Coronary artery (tissue), 2 donors: Measurements from ENCODE around the gene RNU2-63P.
"Not testable (repeated sequence)": the region's sequence is repeated elsewhere in the genome, so short reads cannot be mapped to it uniquely, and the experiment has no call there.

ENCODE experiments used
- DNase-seq: peaks from one replicate; pipeline ENCODE4 v3.0.0-alpha.2; 2017; ENCODE audit warnings: low spot score
- H3K27ac ChIP-seq, 2 donors: fragments of 200-600 bp; sonication (generic); one replicate each; pipeline ENCODE4 v1.5.1; 2016 to 2019
- H3K4me3 ChIP-seq: fragments of 200-600 bp; sonication (generic); 2 replicates; pipeline ENCODE4 v1.5.1; 2016; ENCODE audit warnings: mild to moderate bottlenecking, moderate library complexity
- TF ChIP-seq, protein P1 (sequence below): fragments of 200-600 bp; sonication (generic); IDR thresholded peaks from one replicate; pipeline ENCODE4 v1.5.1; 2019; ENCODE audit warnings: antibody characterized with exemption

The RNU2-63P gene

DNA sequence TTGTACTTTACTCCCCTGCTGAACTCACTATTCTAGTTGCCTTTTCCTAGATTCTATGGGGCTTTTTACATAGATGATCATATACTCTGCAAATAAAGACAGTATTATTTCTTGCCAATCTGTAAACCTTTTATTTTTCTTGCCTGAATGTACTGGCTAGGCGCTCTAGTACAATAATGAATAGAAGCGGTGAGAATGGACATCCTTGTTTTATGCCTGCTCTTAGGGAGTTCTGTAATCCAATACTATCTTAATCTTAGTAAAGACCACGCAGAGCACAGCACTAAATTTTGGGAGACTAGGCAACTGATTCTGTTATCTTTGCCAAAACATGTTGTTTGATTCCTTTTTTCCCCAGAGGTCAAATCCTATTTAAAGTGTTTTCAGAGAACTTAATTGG is 32.2 kb upstream of the RNU2-63P start:
- H3K4me3 ChIP-seq: no peak overlapping the region
- no peak overlapping the region for H3K27ac ChIP-seq
- TF ChIP-seq, protein P1, sequence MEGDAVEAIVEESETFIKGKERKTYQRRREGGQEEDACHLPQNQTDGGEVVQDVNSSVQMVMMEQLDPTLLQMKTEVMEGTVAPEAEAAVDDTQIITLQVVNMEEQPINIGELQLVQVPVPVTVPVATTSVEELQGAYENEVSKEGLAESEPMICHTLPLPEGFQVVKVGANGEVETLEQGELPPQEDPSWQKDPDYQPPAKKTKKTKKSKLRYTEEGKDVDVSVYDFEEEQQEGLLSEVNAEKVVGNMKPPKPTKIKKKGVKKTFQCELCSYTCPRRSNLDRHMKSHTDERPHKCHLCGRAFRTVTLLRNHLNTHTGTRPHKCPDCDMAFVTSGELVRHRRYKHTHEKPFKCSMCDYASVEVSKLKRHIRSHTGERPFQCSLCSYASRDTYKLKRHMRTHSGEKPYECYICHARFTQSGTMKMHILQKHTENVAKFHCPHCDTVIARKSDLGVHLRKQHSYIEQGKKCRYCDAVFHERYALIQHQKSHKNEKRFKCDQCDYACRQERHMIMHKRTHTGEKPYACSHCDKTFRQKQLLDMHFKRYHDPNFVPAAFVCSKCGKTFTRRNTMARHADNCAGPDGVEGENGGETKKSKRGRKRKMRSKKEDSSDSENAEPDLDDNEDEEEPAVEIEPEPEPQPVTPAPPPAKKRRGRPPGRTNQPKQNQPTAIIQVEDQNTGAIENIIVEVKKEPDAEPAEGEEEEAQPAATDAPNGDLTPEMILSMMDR: no peak
- no peak for DNase-seq

DNA sequence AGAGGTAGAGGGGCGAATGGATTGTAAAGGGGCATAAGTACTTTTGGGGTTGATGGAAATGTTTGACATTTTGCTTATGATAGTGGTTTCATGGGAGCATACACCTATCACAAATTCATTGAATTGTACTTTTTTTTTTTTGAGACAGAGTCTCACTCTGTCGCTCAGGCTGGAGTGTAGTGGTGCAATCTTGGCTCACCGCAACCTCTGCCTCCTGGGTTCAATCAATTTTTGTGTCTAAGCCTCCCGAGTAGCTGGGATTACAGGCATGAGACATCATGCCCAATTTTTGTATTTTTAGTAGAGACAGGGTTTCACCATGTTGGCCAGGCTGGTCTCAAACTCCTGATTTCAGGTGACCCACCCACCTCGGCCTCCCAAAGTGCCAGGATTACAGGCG is 29.2 kb upstream of the RNU2-63P start:
- H3K27ac ChIP-seq, H3K4me3 ChIP-seq, DNase-seq: not testable (repeated sequence)

DNA sequence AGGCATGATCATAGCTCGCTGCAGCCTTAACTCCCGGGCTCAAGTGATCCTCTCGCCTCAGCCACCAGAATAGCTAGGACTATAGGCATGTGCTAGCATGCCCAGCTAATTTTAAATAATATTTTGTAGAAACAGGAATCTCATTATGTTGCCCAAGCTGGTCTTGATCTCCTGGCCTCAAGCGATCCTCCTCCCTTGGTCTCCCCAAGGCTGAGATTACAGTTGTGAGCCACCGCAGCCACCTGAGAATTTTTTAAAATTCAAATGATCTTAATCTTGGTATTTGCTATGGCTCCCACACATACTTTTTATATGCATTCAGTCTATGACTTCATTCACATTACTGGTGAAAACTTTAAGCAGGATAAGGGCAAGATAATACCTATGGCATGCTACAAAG is 26.1 kb upstream of the RNU2-63P start:
- Histone ChIP-seq H3K4me3 (no peak overlapping the region), H3K27ac (no peak overlapping the region)
- DNase-seq: no peak
- TF ChIP-seq, protein P1: no peak

DNA sequence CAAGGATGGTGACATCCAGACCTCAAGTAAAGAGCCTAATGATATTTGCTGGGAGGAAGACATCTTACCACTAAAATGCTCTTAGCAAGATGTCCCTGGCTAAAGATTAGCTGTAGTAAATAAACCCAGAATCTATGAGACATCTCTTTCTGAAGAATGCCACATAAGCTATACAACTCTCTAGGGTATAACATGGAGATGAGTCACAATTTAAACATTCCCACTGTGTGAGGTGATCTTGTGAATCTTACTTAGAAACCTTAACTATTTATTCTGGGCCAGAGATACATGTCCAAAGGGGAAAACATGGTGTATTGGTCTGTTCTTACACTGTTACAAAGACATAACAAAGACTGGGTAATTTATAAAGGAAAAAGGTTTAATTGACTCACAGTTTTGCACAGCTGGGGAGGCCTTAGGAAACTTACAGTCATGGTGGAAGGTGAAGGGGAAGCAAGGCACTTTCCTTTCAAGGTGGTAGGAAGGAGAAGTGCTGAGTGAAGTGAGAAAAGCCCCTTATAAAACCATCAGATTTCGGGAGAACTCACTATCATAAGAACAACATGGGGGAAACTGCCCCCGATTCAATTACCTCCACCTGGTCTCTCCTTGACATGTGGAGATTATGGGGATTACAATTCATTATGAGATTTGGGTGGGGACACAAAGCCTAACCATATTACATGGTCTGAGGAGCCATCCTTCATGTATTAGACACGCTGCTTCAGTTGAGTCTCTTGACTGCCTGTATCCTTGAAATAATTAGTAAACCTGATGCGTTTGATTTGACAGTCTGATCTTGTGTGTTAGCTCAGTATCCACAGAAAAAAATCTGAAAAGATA is 22.1 kb upstream of the RNU2-63P start:
- no peak overlapping the region for H3K27ac ChIP-seq
- no peak for DNase-seq
- H3K4me3 ChIP-seq: no peak overlapping the region
- TF ChIP-seq, protein P1: no peak

DNA sequence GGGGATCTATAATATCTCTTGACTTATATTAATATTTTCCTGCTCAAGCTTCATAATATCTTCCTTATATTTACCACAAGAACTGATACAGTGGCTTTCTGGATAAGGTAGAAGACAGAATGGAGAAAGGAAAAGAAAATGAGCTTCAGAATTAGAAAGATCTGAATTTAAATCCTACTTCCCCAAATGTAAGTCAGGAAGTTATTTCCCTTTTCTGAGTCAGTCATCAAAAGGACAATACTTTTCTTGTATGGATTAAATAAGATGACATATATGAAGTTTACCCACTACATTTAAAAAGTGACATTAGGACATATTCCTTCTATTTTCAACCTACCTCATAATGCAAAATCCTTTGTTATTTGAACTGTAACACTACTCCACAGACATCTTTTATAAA is 20.3 kb upstream of the RNU2-63P start:
- TF ChIP-seq, protein P1: no peak
- Histone ChIP-seq H3K4me3 (no peak overlapping the region), H3K27ac (no peak overlapping the region)
- DNase-seq: no peak

DNA sequence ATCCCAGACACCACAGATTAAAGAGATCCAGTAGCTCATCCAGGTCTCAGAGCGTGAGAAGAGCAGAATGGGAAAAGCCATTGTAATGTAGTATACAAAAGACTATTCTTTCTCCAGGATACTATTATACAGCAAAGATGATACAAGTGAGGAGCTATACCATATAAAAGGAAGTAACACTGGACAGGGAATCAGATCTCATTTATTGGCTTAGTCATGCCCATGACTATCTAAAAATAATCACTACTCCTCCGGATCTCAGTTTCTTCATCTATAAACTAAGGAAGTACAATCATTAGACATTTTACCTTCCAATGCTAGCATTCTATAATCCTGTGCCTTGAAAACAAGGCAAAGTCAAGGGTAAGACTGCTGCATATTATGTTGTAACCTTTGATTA is 19.8 kb upstream of the RNU2-63P start:
- Histone ChIP-seq H3K4me3 (no peak overlapping the region), H3K27ac (no peak overlapping the region)
- no peak for DNase-seq
- TF ChIP-seq, protein P1: no peak

DNA sequence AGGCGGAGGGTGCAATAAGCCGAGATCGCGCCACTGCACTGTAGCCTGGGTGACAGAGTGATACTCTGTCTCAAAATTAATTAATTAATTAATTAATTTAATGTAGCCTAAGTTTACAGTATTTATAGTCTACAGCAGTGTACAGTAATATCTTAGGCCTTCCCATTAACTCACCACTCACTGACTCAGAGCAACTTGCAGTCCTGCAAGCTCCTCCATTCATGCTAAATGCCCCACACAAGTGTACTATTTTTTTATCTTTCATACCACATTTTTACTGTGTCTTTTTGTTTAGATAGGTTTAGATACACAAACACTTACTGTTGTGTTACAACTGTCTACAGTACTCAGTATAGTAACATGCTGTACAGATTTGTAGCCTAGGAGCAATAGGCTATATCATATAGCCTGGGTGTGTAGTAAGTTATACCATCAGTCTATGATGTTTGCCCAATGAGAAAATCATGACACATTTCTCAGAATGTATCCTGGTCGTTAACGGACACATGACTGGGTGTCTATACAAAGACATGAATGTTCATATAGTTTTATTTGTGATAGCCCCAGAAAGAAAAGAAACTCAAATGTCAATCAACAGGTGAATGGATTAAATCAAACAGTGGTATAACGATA is 15.8 kb upstream of the RNU2-63P start:
- no peak overlapping the region for H3K27ac ChIP-seq
- TF ChIP-seq, protein P1: no peak
- no peak for DNase-seq
- no peak overlapping the region for H3K4me3 ChIP-seq
